ENCODE measurements around the gene GTF2H4.

GTF2H4 gene

GRCh38 chr6:30891816-30892538 is 16.0 kb upstream of the GTF2H4 start:
- H3K4me3 ChIP-seq (ENCODE audit: low read depth, low read length), result no peak overlapping the region
- in situ Hi-C loops (cut with HindIII; ENCODE audit: low sequenced_read_pairs), result no loop called here
- TF ChIP-seq, protein P1, sequence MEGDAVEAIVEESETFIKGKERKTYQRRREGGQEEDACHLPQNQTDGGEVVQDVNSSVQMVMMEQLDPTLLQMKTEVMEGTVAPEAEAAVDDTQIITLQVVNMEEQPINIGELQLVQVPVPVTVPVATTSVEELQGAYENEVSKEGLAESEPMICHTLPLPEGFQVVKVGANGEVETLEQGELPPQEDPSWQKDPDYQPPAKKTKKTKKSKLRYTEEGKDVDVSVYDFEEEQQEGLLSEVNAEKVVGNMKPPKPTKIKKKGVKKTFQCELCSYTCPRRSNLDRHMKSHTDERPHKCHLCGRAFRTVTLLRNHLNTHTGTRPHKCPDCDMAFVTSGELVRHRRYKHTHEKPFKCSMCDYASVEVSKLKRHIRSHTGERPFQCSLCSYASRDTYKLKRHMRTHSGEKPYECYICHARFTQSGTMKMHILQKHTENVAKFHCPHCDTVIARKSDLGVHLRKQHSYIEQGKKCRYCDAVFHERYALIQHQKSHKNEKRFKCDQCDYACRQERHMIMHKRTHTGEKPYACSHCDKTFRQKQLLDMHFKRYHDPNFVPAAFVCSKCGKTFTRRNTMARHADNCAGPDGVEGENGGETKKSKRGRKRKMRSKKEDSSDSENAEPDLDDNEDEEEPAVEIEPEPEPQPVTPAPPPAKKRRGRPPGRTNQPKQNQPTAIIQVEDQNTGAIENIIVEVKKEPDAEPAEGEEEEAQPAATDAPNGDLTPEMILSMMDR (IDR thresholded peaks at IDR 0.05; ENCODE audit: low read depth, low read length), result no peak
- no peak for DNase-seq (ENCODE audit: low read depth, low spot score)

DNA sequence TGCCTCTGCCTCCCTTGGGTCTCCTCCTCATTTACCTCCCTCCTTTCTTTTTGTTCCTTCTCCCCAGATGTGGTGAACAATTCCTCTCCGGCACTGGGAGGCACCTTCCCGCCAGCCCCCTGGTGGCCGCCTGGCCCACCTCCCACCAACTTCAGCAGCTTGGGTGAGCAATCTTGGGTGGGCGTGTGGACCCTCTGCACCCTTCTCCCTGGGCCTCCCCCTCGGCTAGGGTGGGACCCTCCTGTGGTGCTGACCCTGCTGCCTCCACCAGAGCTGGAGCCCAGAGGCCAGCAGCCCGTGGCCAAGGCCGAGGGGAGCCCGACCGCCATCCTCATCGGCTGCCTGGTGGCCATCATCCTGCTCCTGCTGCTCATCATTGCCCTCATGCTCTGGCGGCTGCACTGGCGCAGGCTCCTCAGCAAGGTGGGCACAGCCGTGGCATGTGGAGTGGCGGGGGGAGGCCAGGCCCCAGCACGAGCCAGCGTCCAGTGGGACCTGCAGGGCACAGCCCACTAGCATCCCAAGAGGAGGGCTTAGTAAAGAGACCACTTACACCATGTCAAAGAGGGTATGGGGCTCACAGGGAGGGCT is 14.9 kb upstream of the GTF2H4 start:
- TF ChIP-seq, protein P1 (IDR thresholded peaks at IDR 0.05; ENCODE audit: low read depth, low read length), result peak; percentile 28
- DNase-seq (ENCODE audit: low read depth, low spot score), result no peak
- in situ Hi-C loops (cut with HindIII; ENCODE audit: low sequenced_read_pairs), result no loop called here

GRCh38 chr6:30893666-30894065 is 14.3 kb upstream of the GTF2H4 start:
- TF ChIP-seq, protein P1 (IDR thresholded peaks at IDR 0.05; ENCODE audit: low read depth, low read length), result no peak
- in situ Hi-C loops (cut with HindIII; ENCODE audit: low sequenced_read_pairs), result no loop called here
- no peak for DNase-seq (ENCODE audit: low read depth, low spot score)
- no peak overlapping the region for H3K4me3 ChIP-seq (ENCODE audit: low read depth, low read length)

More for the DNA sequence above, 14.9 kb upstream of the GTF2H4 start:
- no peak overlapping the region for H3K4me3 ChIP-seq (ENCODE audit: low read depth, low read length)

- DNase-seq (ENCODE audit: low read depth, low spot score), result no peak
- TF ChIP-seq, protein P1 (IDR thresholded peaks at IDR 0.05; ENCODE audit: low read depth, low read length), result no peak
- in situ Hi-C loops (cut with HindIII; ENCODE audit: low sequenced_read_pairs), result no loop called here
- H3K4me3 ChIP-seq (ENCODE audit: low read depth, low read length), result no peak overlapping the region
Observed at GRCh38 chr6:30894381-30894780, 13.6 kb upstream of the GTF2H4 start.

- no peak for DNase-seq (ENCODE audit: low read depth, low spot score)
- in situ Hi-C loops (cut with HindIII; ENCODE audit: low sequenced_read_pairs), result no loop called here
- H3K4me3 ChIP-seq (ENCODE audit: low read depth, low read length), result no peak overlapping the region
- TF ChIP-seq, protein P1 (IDR thresholded peaks at IDR 0.05; ENCODE audit: low read depth, low read length), result no peak
Observed at GRCh38 chr6:30894935-30895334, 13.1 kb upstream of the GTF2H4 start.

DNA sequence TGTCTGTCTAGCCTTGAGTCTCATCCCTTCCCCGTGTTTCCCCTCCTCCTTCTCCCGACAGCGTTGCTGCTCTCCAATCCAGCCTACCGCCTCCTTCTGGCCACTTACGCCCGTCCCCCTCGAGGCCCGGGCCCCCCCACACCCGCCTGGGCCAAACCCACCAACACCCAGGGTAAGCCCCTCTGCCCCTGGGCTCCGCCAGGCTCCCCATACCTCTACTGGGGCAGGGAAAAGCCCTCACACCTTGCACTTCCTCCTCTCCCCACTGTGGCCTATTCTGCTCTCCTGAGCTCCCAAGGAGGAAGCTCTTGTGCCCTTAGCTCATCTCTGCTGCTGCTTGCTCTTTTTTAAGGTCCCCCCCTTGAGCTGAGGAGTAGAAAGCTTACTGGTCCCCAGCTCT is 12.7 kb upstream of the GTF2H4 start:
- no peak overlapping the region for H3K4me3 ChIP-seq (ENCODE audit: low read depth, low read length)
- in situ Hi-C loops (cut with HindIII; ENCODE audit: low sequenced_read_pairs), result no loop called here
- no peak for DNase-seq (ENCODE audit: low read depth, low spot score)
- TF ChIP-seq, protein P1 (IDR thresholded peaks at IDR 0.05; ENCODE audit: low read depth, low read length), result no peak
